ENCODE results near the gene C19orf47. TPM values are rescaled to one million over a fixed set of nuclear protein-coding genes. Genes with fewer than 3 reads are reported as not detected.

C19orf47 gene
- total RNA-seq, 1 experiment from 2014 or later = 21.2 TPM

GRCh38 chr19:40331052-40331451, 17.1 kb downstream of the C19orf47 start:
- Histone ChIP-seq H3K9me3 (ENCODE audit: insufficient read depth, low read depth) (no peaks in the 10 kb centered on the region), H3K36me3 (ENCODE audit: low read depth) (0 out of 2 replicates have a peak, but pooled peaks cover 3% of the 10 kb centered on the region), H3K4me3 (no peak overlapping the region), H4K20me1 (ENCODE audit: insufficient read depth) (no peaks in the 10 kb centered on the region), H3K27me3 (ENCODE audit: insufficient read depth, low read depth) (no peaks in the 10 kb centered on the region), H3K79me2 (ENCODE audit: low read depth) (no peaks in the 10 kb centered on the region), H3F3A (ENCODE audit: insufficient read depth, low read depth) (no peaks in the 10 kb centered on the region), H3K27ac (no peak overlapping the region), H3K4me1 (replicated peaks; ENCODE audit: insufficient read depth) (no peaks in the 10 kb centered on the region), H3K4me2 (no peak overlapping the region), H2AFZ (no peak overlapping the region), H3K9me2 (ENCODE audit: insufficient read depth) (no peaks in the 10 kb centered on the region)
- TF ChIP-seq CTCF (conservative IDR thresholded peaks at IDR 0.05) = no peak
- no peak for TF ChIP-seq EZH2 (IDR thresholded peaks at IDR 0.05; ENCODE audit: low read depth)
- no TSS peak for BruUV-seq (replicated peaks)
- intact Hi-C loops (cut with micrococcal nuclease; ENCODE audit: unreplicated experiment) = no loop called here
- DNase-seq = no peak
- CTCF ChIA-PET = no interaction called here
- POLR2A ChIA-PET (ENCODE audit: unreplicated experiment) = interaction anchor here (0.9 kb wide), 1 partner anchor 53 kb away, joined by 7 read pairs; no protein-coding TSS in a partner anchor

- Histone ChIP-seq H2AFZ (no peak overlapping the region), H3K27ac (no peak overlapping the region), H3K4me3 (no peak overlapping the region), H3K9me3 (ENCODE audit: insufficient read depth, low read depth) (no peaks in the 10 kb centered on the region), H3K4me1 (replicated peaks; ENCODE audit: insufficient read depth) (no peaks in the 10 kb centered on the region), H4K20me1 (ENCODE audit: insufficient read depth) (no peaks in the 10 kb centered on the region), H3K27me3 (ENCODE audit: insufficient read depth, low read depth) (no peaks in the 10 kb centered on the region), H3K9me2 (ENCODE audit: insufficient read depth) (no peaks in the 10 kb centered on the region), H3K36me3 (ENCODE audit: low read depth) (no peaks in the 10 kb centered on the region), H3K79me2 (ENCODE audit: low read depth) (no peaks in the 10 kb centered on the region), H3F3A (ENCODE audit: insufficient read depth, low read depth) (no peaks in the 10 kb centered on the region), H3K4me2 (no peak overlapping the region)
- no TSS peak for BruUV-seq (replicated peaks)
- DNase-seq = no peak
- TF ChIP-seq CTCF (conservative IDR thresholded peaks at IDR 0.05) (no peak), EZH2 (IDR thresholded peaks at IDR 0.05; ENCODE audit: low read depth) (no peak)
- POLR2A ChIA-PET (ENCODE audit: unreplicated experiment) = no interaction called here
- CTCF ChIA-PET = no interaction called here
- intact Hi-C loops (cut with micrococcal nuclease; ENCODE audit: unreplicated experiment) = no loop called here
Observed at GRCh38 chr19:40326201-40326600, 22.0 kb downstream of the C19orf47 start.

- POLR2A ChIA-PET (ENCODE audit: unreplicated experiment) = interaction anchor here (0.7 kb wide), 1 partner anchor 1112 kb away, joined by 3 read pairs; no protein-coding TSS in a partner anchor
- H3K27ac ChIP-seq = no peak overlapping the region
- no peak for DNase-seq
- no peaks in the 10 kb centered on the region for H3K9me2 ChIP-seq (ENCODE audit: insufficient read depth)
- no peaks in the 10 kb centered on the region for H3F3A ChIP-seq (ENCODE audit: insufficient read depth, low read depth)
- TF ChIP-seq EZH2 (IDR thresholded peaks at IDR 0.05; ENCODE audit: low read depth) (no peak), CTCF (conservative IDR thresholded peaks at IDR 0.05) (no peak)
- CTCF ChIA-PET = no interaction called here
- H3K4me3 ChIP-seq = no peak overlapping the region
- no TSS peak for BruUV-seq (replicated peaks)
- H4K20me1 ChIP-seq (ENCODE audit: insufficient read depth) = no peaks in the 10 kb centered on the region
- intact Hi-C loops (cut with micrococcal nuclease; ENCODE audit: unreplicated experiment) = no loop called here
- H3K9me3 ChIP-seq (ENCODE audit: insufficient read depth, low read depth) = no peaks in the 10 kb centered on the region
- H3K4me1 ChIP-seq (replicated peaks; ENCODE audit: insufficient read depth) = no peaks in the 10 kb centered on the region
- H2AFZ ChIP-seq = no peak overlapping the region
- H3K36me3 ChIP-seq (ENCODE audit: low read depth) = no peaks in the 10 kb centered on the region
- H3K79me2 ChIP-seq (ENCODE audit: low read depth) = no peaks in the 10 kb centered on the region
- no peak overlapping the region for H3K4me2 ChIP-seq
- H3K27me3 ChIP-seq (ENCODE audit: insufficient read depth, low read depth) = no peaks in the 10 kb centered on the region
Observed at GRCh38 chr19:40323705-40324104, 24.5 kb downstream of the C19orf47 start.

Data from PC-9 (cell line).